H1 (cell line): ENCODE measurements around the gene ECEL1. TPM values are rescaled to one million over a fixed set of nuclear protein-coding genes. Genes with fewer than 3 reads are reported as not detected.

Experiments
- CTCF ChIA-PET: fragments of 300-600 bp; sonication (Branson Sonifier 250); formaldehyde crosslinking; loops from one replicate; lab custom pipeline; 2021; ENCODE audit not compliant: partially characterized antibody; lab: Charles Lee
- POLR2A ChIA-PET: fragments of 300-600 bp; sonication (Branson Sonifier 250); formaldehyde crosslinking; loops from one replicate; lab custom pipeline; 2021; ENCODE audit warnings: inconsistent platforms; ENCODE audit not compliant: partially characterized antibody; lab: Charles Lee
- DNase-seq, 2 experiments: peaks; one replicate each; pipeline versions ENCODE4 v3.0.0 to v3.0.0-alpha.2; 2010 to 2022; ENCODE audit warnings: low spot score in 2 of 2, low read depth in 1 of 2, mixed read lengths in 1 of 2
- FAIRE-seq: peaks from 2 replicates; lab custom pipeline; 2011; peaks lifted over from hg19 to GRCh38; lab: Jason Lieb, UNC
- H2AFZ ChIP-seq: 2 replicates; pipeline ENCODE4 v1.8.1; 2012; ENCODE audit warnings: low read length, inconsistent platforms
- H2AK5ac ChIP-seq: 2 replicates; pipeline ENCODE4 v1.6.1; 2013; ENCODE audit warnings: low read depth, low read length
- H2BK120ac ChIP-seq: replicated peaks from 2 replicates; pipeline ENCODE3; 2013; ENCODE audit warnings: low read depth, low read length, inconsistent platforms
- H2BK12ac ChIP-seq: 2 replicates; pipeline ENCODE4 v1.6.1; 2013; ENCODE audit warnings: low read depth, low read length
- H2BK15ac ChIP-seq: 2 replicates; pipeline ENCODE4 v1.6.1; 2013; ENCODE audit warnings: low read length
- H2BK20ac ChIP-seq: 2 replicates; pipeline ENCODE4 v1.6.1; 2013; ENCODE audit warnings: low read length
- H2BK5ac ChIP-seq: 2 replicates; pipeline ENCODE4 v1.6.1; 2013; ENCODE audit warnings: low read depth, low read length
- H3K14ac ChIP-seq: 2 replicates; pipeline ENCODE4 v1.6.1; 2013; ENCODE audit warnings: inconsistent platforms; ENCODE audit not compliant: insufficient read length
- H3K18ac ChIP-seq: 2 replicates; pipeline ENCODE4 v1.6.1; 2013; ENCODE audit warnings: low read length; ENCODE audit errors: extremely low read depth
- H3K23ac ChIP-seq: 2 replicates; pipeline ENCODE4 v1.6.1; 2013; ENCODE audit warnings: inconsistent platforms; ENCODE audit not compliant: insufficient read length
- H3K23me2 ChIP-seq: 2 replicates; pipeline ENCODE4 v1.6.1; 2013; ENCODE audit warnings: low read depth, low read length
- H3K27ac ChIP-seq: 2 replicates; pipeline ENCODE4 v1.6.1; 2011; ENCODE audit warnings: low read depth, low read length, inconsistent platforms
- H3K27me3 ChIP-seq, 4 experiments: replicated peaks in 1 of 4; 1 replicate in 1 of 4; 2 replicates in 3 of 4; pipeline versions ENCODE4 v1.6.1 to v1.8.1; 2011 to 2013; ENCODE audit warnings: low read length in 3 of 4, mild to moderate bottlenecking in 3 of 4, inconsistent platforms in 2 of 4, mixed read lengths in 2 of 4, moderate library complexity in 1 of 4; ENCODE audit not compliant: control insufficient read depth in 3 of 4, insufficient read depth in 3 of 4; ENCODE audit errors: extremely low read depth in 1 of 4
- H3K36me3 ChIP-seq, 4 experiments: 2 replicates each; pipeline versions ENCODE4 v1.6.1 to v1.8.1; 2011 to 2013; ENCODE audit warnings: mild to moderate bottlenecking in 4 of 4, low read length in 3 of 4, moderate library complexity in 2 of 4, control low read depth in 1 of 4, inconsistent platforms in 1 of 4; ENCODE audit not compliant: insufficient read depth in 4 of 4, control insufficient read depth in 2 of 4
- H3K4ac ChIP-seq: replicated peaks from 2 replicates; pipeline ENCODE3; 2013; ENCODE audit warnings: low read length, low read depth, mixed read lengths, inconsistent platforms; ENCODE audit not compliant: insufficient read length
- H3K4me1 ChIP-seq, 4 experiments: replicated peaks in 1 of 4; 1 replicate in 1 of 4; 2 replicates in 3 of 4; pipeline versions ENCODE4 v1.6.1 to v1.8.1; 2011 to 2013; ENCODE audit warnings: low read length in 3 of 4, inconsistent platforms in 2 of 4, mixed read lengths in 1 of 4; ENCODE audit not compliant: insufficient read depth in 4 of 4, control insufficient read depth in 3 of 4
- H3K4me2 ChIP-seq, 2 experiments: 2 replicates each; pipeline versions ENCODE4 v1.6.1 to v1.8.1; 2011 to 2013; ENCODE audit warnings: low read depth in 2 of 2, low read length in 2 of 2, control low read depth in 1 of 2, inconsistent platforms in 1 of 2, mild to moderate bottlenecking in 1 of 2; ENCODE audit not compliant: insufficient read depth in 1 of 2
- H3K4me3 ChIP-seq, 4 experiments: fragments of 200-600, 300-600 bp in 1 of 4; sonication (generic), shearing (Covaris generic), sonication (Bioruptor Twin) in 1 of 4; 2 replicates each; pipeline versions ENCODE4 v1.5.1 to v1.8.1; 2011 to 2016; ENCODE audit warnings: low read length in 4 of 4, low read depth in 3 of 4, control low read depth in 2 of 4, inconsistent platforms in 2 of 4, mild to moderate bottlenecking in 2 of 4, mixed read lengths in 1 of 4, moderate library complexity in 1 of 4; ENCODE audit not compliant: insufficient read depth in 2 of 4; ENCODE audit errors: extremely low read depth in 1 of 4
- H3K56ac ChIP-seq: replicated peaks from 2 replicates; pipeline ENCODE3; 2013; ENCODE audit warnings: low read depth, mild to moderate bottlenecking, mixed read lengths, low read length, inconsistent platforms; ENCODE audit not compliant: insufficient read length
- H3K79me1 ChIP-seq: 2 replicates; pipeline ENCODE4 v1.6.1; 2013; ENCODE audit warnings: low read depth, low read length, control low read depth
- H3K79me2 ChIP-seq, 2 experiments: 2 replicates each; pipeline versions ENCODE4 v1.6.1 to v1.8.1; 2012 to 2013; ENCODE audit warnings: low read length in 2 of 2, mild to moderate bottlenecking in 2 of 2, inconsistent platforms in 1 of 2; ENCODE audit not compliant: insufficient read depth in 2 of 2, control insufficient read depth in 1 of 2
- H3K9ac ChIP-seq, 4 experiments: replicated peaks in 1 of 4; 1 replicate in 1 of 4; 2 replicates in 3 of 4; pipeline versions ENCODE4 v1.6.1 to v1.8.1; 2011 to 2013; ENCODE audit warnings: low read depth in 3 of 4, low read length in 3 of 4, control low read depth in 2 of 4, mild to moderate bottlenecking in 2 of 4, moderate library complexity in 2 of 4, inconsistent platforms in 1 of 4; ENCODE audit errors: extremely low read depth in 1 of 4
- H3K9me3 ChIP-seq, 2 experiments: 2 replicates each; pipeline versions ENCODE4 v1.6.1 to v1.8.1; 2012 to 2013; ENCODE audit warnings: mild to moderate bottlenecking in 2 of 2, moderate library complexity in 2 of 2, control low read depth in 1 of 2, inconsistent platforms in 1 of 2, low read depth in 1 of 2, low read length in 1 of 2, mixed read lengths in 1 of 2; ENCODE audit not compliant: insufficient read depth in 2 of 2
- H4K20me1 ChIP-seq, 2 experiments: replicated peaks in 1 of 2; 2 replicates each; pipeline versions ENCODE3 to v1.8.1; 2011 to 2013; ENCODE audit warnings: inconsistent platforms in 2 of 2, low read length in 2 of 2, mild to moderate bottlenecking in 1 of 2; ENCODE audit not compliant: insufficient read depth in 2 of 2, control insufficient read depth in 1 of 2
- H4K5ac ChIP-seq: 2 replicates; pipeline ENCODE4 v1.6.1; 2013; ENCODE audit warnings: low read length, low read depth, mixed read lengths, inconsistent platforms; ENCODE audit not compliant: insufficient read length
- H4K8ac ChIP-seq: 2 replicates; pipeline ENCODE4 v1.8.0; 2013; ENCODE audit warnings: mild to moderate bottlenecking, moderate library complexity, low read length, inconsistent platforms; ENCODE audit not compliant: insufficient read depth; ENCODE audit errors: extremely low read depth
- H4K91ac ChIP-seq: replicated peaks from 2 replicates; pipeline ENCODE3; 2013; ENCODE audit warnings: low read length, mixed read lengths, inconsistent platforms; ENCODE audit not compliant: insufficient read length
- EP300 ChIP-seq, 2 experiments: IDR thresholded peaks; 1 replicate in 1 of 2; 2 replicates in 1 of 2; pipeline ENCODE4 v1.6.1; 2011 to 2012; ENCODE audit warnings: low read depth in 2 of 2, low read length in 2 of 2, mild to moderate bottlenecking in 2 of 2, borderline replicate concordance in 1 of 2, inconsistent platforms in 1 of 2, moderate library complexity in 1 of 2
- WGBS, 2 experiments: shearing (Covaris generic) in 1 of 2; methylation state at CpG; one replicate each; pipeline versions ENCODE4 v1.1.6 to v1.1.7; 2013 to 2015; ENCODE audit warnings: low lambda C conversion rate in 2 of 2, mixed read lengths in 2 of 2, inconsistent platforms in 1 of 2, low coverage in 1 of 2, missing lambda C conversion rate in 1 of 2; ENCODE audit not compliant: insufficient replicate concordance in 2 of 2, insufficient coverage in 1 of 2, insufficient read length in 1 of 2; ENCODE audit errors: extremely low coverage in 1 of 2, missing lambda C conversion rate in 1 of 2; 5-methylcytosine and 5-hydroxymethylcytosine counted together
- polyA plus RNA-seq, 7 experiments: library from polyadenylated mRNA; depleted of rRNA in 3 of 7; stranded (reverse) in 5 of 7; unstranded in 2 of 7; fragments of >200 nt in 5 of 7; fragments of 200-250 nt in 2 of 7; gene quantifications; 1 replicate in 5 of 7; 2 replicates in 1 of 7; 4 replicates in 1 of 7; pipeline versions ENCODE4 v1.2.1 to v1.2.3, GENCODE V29; 2011 to 2013; ENCODE audit warnings: missing spikeins in 2 of 7, mixed read lengths in 2 of 7
- total RNA-seq: library from RNA; stranded (reverse); fragmentation: NEBNext Ultra II Directional; extraction: Animal tissue kit (Norgen Biotek cat#: 25700); gene quantifications from 2 replicates; pipeline ENCODE4 v1.2.1, GENCODE V29; 2021

Gene ECEL1
- total and polyA plus RNA-seq, 2 of the 8 experiments (the other 6 are each of a cell fraction or from before 2014, with no cell fraction given) = 7.7 to 20.2 TPM

GRCh38 chr2:232537079-232537478 is 49.4 kb upstream of the ECEL1 start:
- Histone ChIP-seq H3K27me3 (no peaks in the 10 kb centered on the region), H3K9me3 (0 out of 4 replicates have a peak, but pooled peaks cover 0 to 5% of the 10 kb centered on the region in 2 experiments), H4K91ac (no peak overlapping the region), H3K79me2 (no peaks in the 10 kb centered on the region), H2BK20ac (no peak overlapping the region), H3K23ac (no peak overlapping the region), H2BK5ac (no peak overlapping the region), H3K4me2 (no peak overlapping the region), H3K18ac (no peak overlapping the region), H2AFZ (no peak overlapping the region), H3K56ac (no peak overlapping the region), H3K23me2 (0 out of 2 replicates have a peak, but pooled peaks cover 1% of the 10 kb centered on the region), H3K9ac (no peak overlapping the region), H3K4ac (no peak overlapping the region), H4K20me1 (no peaks in the 10 kb centered on the region), H4K8ac (no peak overlapping the region), H2BK15ac (no peak overlapping the region), H3K14ac (no peak overlapping the region), H2BK120ac (no peak overlapping the region), H3K27ac (no peak overlapping the region), H2AK5ac (no peak overlapping the region; the same call in 1 of the 2 replicates), H3K79me1 (no peaks in the 10 kb centered on the region), H3K36me3 (no peaks in the 10 kb centered on the region), H3K4me3 (no peak overlapping the region), H3K4me1 (peaks cover 0 to 18% (median 11%) of the 10 kb centered on the region in 4 experiments; a peak in 6 of 7 replicates), H2BK12ac (0 out of 2 replicates have a peak overlapping the region, but pooled peaks have one; percentile 0), H4K5ac (no peak overlapping the region)
- CTCF ChIA-PET = interaction anchor here (0.6 to 5.5 kb wide), 19 partner anchors 9 to 517 kb away, joined by 3 to 29 read pairs (median 3); partner anchors contain the start of genes CHRND, EIF4E2, PRSS56 and TIGD1
- FAIRE-seq (peak; percentile 79), DNase-seq (peak in 1 of 2 experiments; percentile 80)
- 61% methylated on average over 5 of the region's 5 CpGs; no CpG with 5 or more reads in 1 of the 2 experiments for WGBS, 2 experiments
- POLR2A ChIA-PET = interaction anchor here (1.2 to 2.4 kb wide), 2 partner anchors 10 to 14 kb away, joined by 5 to 16 read pairs; partner anchors contain the start of genes EIF4E2 and TIGD1
- TF ChIP-seq EP300 (IDR thresholded peaks at IDR 0.05; ENCODE audit: borderline replicate concordance in 1 of 2, low read depth in 2 of 2, low read length in 2 of 2) = no peak
